WTC11 (cell line): ENCODE measurements around the gene HMCES.

Source experiments
- KAT7 ChIP-seq: sonication (generic); formaldehyde crosslinking; IDR thresholded peaks from 2 replicates; pipeline ENCODE4 v1.8.1; 2023; ENCODE audit warnings: missing genetic modification reagents, mild to moderate bottlenecking, borderline replicate concordance
- MXD4 ChIP-seq: fragments of 250-450 bp; sonication (Bioruptor Pico); IDR thresholded peaks from 2 replicates; pipeline ENCODE4 v1.8.0; 2021; ENCODE audit warnings: mild to moderate bottlenecking, moderate library complexity, borderline replicate concordance
- NR2C2 ChIP-seq: sonication (generic); formaldehyde crosslinking; IDR thresholded peaks from 2 replicates; pipeline ENCODE4 v1.8.0; 2022; ENCODE audit warnings: mild to moderate bottlenecking, missing genetic modification reagents
- PRRX2 ChIP-seq: fragments of 250-450 bp; sonication (Bioruptor Pico); IDR thresholded peaks from 2 replicates; pipeline ENCODE4 v1.8.0; 2021; ENCODE audit warnings: mild to moderate bottlenecking
- TEAD4 ChIP-seq: sonication (generic); formaldehyde crosslinking; IDR thresholded peaks from 2 replicates; pipeline ENCODE4 v1.8.0; 2022; ENCODE audit warnings: mild to moderate bottlenecking, missing genetic modification reagents
- TF ChIP-seq, protein P1 (sequence below): fragments of 200-600 bp; IDR thresholded peaks from 2 replicates; pipeline ENCODE4 v1.8.0; 2022; ENCODE audit warnings: antibody characterized with exemption
- TF ChIP-seq, protein P2 (sequence below): sonication (generic); formaldehyde crosslinking; IDR thresholded peaks from 2 replicates; pipeline ENCODE4 v1.8.1; 2023; ENCODE audit warnings: mild to moderate bottlenecking, moderate library complexity, missing genetic modification reagents

DNA sequence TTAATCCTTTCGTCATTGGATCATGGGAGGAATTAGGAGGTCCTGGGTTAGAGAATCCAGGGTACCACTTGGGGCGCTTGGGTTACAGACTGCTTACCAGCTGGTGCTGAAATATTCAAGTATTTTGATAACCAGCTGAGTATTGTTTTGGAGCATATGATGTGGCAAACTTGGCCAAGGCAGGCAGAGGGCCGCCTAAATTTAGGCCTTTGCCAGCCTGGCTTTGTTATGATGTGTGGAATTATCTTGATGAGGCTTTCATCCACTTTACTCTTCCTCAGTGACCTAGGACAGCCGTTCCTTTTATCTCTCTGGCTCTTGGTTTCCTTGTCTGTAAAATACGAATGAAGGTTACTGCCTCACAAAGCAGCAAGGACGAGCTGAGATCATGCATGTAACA, 22.4 kb upstream of the HMCES start:
- TF ChIP-seq NR2C2 = no peak
- TF ChIP-seq, protein P1, sequence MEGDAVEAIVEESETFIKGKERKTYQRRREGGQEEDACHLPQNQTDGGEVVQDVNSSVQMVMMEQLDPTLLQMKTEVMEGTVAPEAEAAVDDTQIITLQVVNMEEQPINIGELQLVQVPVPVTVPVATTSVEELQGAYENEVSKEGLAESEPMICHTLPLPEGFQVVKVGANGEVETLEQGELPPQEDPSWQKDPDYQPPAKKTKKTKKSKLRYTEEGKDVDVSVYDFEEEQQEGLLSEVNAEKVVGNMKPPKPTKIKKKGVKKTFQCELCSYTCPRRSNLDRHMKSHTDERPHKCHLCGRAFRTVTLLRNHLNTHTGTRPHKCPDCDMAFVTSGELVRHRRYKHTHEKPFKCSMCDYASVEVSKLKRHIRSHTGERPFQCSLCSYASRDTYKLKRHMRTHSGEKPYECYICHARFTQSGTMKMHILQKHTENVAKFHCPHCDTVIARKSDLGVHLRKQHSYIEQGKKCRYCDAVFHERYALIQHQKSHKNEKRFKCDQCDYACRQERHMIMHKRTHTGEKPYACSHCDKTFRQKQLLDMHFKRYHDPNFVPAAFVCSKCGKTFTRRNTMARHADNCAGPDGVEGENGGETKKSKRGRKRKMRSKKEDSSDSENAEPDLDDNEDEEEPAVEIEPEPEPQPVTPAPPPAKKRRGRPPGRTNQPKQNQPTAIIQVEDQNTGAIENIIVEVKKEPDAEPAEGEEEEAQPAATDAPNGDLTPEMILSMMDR = no peak
- no peak for TF ChIP-seq KAT7 (CRISPR knock-in tag)
- TF ChIP-seq, protein P2, sequence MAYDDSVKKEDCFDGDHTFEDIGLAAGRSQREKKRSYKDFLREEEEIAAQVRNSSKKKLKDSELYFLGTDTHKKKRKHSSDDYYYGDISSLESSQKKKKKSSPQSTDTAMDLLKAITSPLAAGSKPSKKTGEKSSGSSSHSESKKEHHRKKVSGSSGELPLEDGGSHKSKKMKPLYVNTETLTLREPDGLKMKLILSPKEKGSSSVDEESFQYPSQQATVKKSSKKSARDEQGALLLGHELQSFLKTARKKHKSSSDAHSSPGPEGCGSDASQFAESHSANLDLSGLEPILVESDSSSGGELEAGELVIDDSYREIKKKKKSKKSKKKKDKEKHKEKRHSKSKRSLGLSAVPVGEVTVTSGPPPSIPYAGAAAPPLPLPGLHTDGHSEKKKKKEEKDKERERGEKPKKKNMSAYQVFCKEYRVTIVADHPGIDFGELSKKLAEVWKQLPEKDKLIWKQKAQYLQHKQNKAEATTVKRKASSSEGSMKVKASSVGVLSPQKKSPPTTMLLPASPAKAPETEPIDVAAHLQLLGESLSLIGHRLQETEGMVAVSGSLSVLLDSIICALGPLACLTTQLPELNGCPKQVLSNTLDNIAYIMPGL = no peak
- TF ChIP-seq MXD4 (CRISPR knock-in tag) = no peak
- TF ChIP-seq PRRX2 (CRISPR knock-in tag) = no peak
- no peak for TF ChIP-seq TEAD4 (CRISPR knock-in tag)
